ENCODE data around the gene CENPA.

CENPA gene

GRCh38 chr2:26768759-26769088 is 17.1 kb upstream of the CENPA start:
- TF ChIP-seq SPI1 (IDR thresholded peaks at IDR 0.05; ENCODE audit: low read depth, low read length) = no peak
- no peak for TF ChIP-seq POU2F2 (IDR thresholded peaks at IDR 0.05; ENCODE audit: low read depth, low read length)
- TF ChIP-seq PAX5 (IDR thresholded peaks at IDR 0.05; ENCODE audit: insufficient read depth, low read length, severe bottlenecking) = no peak
- TF ChIP-seq POLR2A (IDR thresholded peaks at IDR 0.05; ENCODE audit: low read depth, low read length) = no peak
- TF ChIP-seq POLR2AphosphoS5 (IDR thresholded peaks at IDR 0.05; ENCODE audit: low read depth, low read length) = no peak
- no peak for TF ChIP-seq TAF1 (IDR thresholded peaks at IDR 0.05; ENCODE audit: low read depth, low read length)
- DNase-seq (ENCODE audit: insufficient read length, low spot score) (no peak), FAIRE-seq (no peak)

- DNase-seq (ENCODE audit: insufficient read length, low spot score) (no peak), FAIRE-seq (no peak)
These were observed 16.6 kb upstream of the CENPA start for GRCh38 chr2:26769089-26769761.

GRCh38 chr2:26770986-26771586 is 14.8 kb upstream of the CENPA start:
- TF ChIP-seq PAX5 (IDR thresholded peaks at IDR 0.05; ENCODE audit: insufficient read depth, low read length, severe bottlenecking) = no peak
- TF ChIP-seq POLR2A (IDR thresholded peaks at IDR 0.05; ENCODE audit: low read depth, low read length) = no peak
- TF ChIP-seq SPI1 (IDR thresholded peaks at IDR 0.05; ENCODE audit: low read depth, low read length) = no peak
- no peak for TF ChIP-seq POLR2AphosphoS5 (IDR thresholded peaks at IDR 0.05; ENCODE audit: low read depth, low read length)
- TF ChIP-seq POU2F2 (IDR thresholded peaks at IDR 0.05; ENCODE audit: low read depth, low read length) = no peak
- TF ChIP-seq TAF1 (IDR thresholded peaks at IDR 0.05; ENCODE audit: low read depth, low read length) = no peak
- DNase-seq (ENCODE audit: insufficient read length, low spot score) (no peak), FAIRE-seq (no peak)

More at GRCh38 chr2:26769089-26769761, 16.6 kb upstream of the CENPA start:
- TF ChIP-seq POLR2A (IDR thresholded peaks at IDR 0.05; ENCODE audit: low read depth, low read length) = no peak
- TF ChIP-seq PAX5 (IDR thresholded peaks at IDR 0.05; ENCODE audit: insufficient read depth, low read length, severe bottlenecking) = no peak

- DNase-seq (ENCODE audit: insufficient read length, low spot score) (no peak), FAIRE-seq (no peak)
- TF ChIP-seq PAX5 (IDR thresholded peaks at IDR 0.05; ENCODE audit: insufficient read depth, low read length, severe bottlenecking) = no peak
- no peak for TF ChIP-seq SPI1 (IDR thresholded peaks at IDR 0.05; ENCODE audit: low read depth, low read length)
- TF ChIP-seq POU2F2 (IDR thresholded peaks at IDR 0.05; ENCODE audit: low read depth, low read length) = no peak
These were observed 13.5 kb upstream of the CENPA start for GRCh38 chr2:26772064-26773001.

- TF ChIP-seq POU2F2 (IDR thresholded peaks at IDR 0.05; ENCODE audit: low read depth, low read length) (no peak), PAX5 (IDR thresholded peaks at IDR 0.05; ENCODE audit: insufficient read depth, low read length, severe bottlenecking) (no peak), POLR2A (IDR thresholded peaks at IDR 0.05; ENCODE audit: low read depth, low read length) (no peak), TAF1 (IDR thresholded peaks at IDR 0.05; ENCODE audit: low read depth, low read length) (no peak), POLR2AphosphoS5 (IDR thresholded peaks at IDR 0.05; ENCODE audit: low read depth, low read length) (no peak), SPI1 (IDR thresholded peaks at IDR 0.05; ENCODE audit: low read depth, low read length) (no peak)
- no peak for FAIRE-seq
- no peak for DNase-seq (ENCODE audit: insufficient read length, low spot score)
These were observed 9.6 kb upstream of the CENPA start for GRCh38 chr2:26776195-26776800.

GRCh38 chr2:26778098-26778497 is 7.8 kb upstream of the CENPA start:
- TF ChIP-seq POU2F2 (IDR thresholded peaks at IDR 0.05; ENCODE audit: low read depth, low read length) (no peak), POLR2A (IDR thresholded peaks at IDR 0.05; ENCODE audit: low read depth, low read length) (no peak), POLR2AphosphoS5 (IDR thresholded peaks at IDR 0.05; ENCODE audit: low read depth, low read length) (no peak), PAX5 (IDR thresholded peaks at IDR 0.05; ENCODE audit: insufficient read depth, low read length, severe bottlenecking) (no peak), SPI1 (IDR thresholded peaks at IDR 0.05; ENCODE audit: low read depth, low read length) (no peak), TAF1 (IDR thresholded peaks at IDR 0.05; ENCODE audit: low read depth, low read length) (no peak)
- FAIRE-seq = no peak

GRCh38 chr2:26778507-26778906 is 7.3 kb upstream of the CENPA start:
- DNase-seq (ENCODE audit: insufficient read length, low spot score) (no peak), FAIRE-seq (no peak)
- no peak for TF ChIP-seq TAF1 (IDR thresholded peaks at IDR 0.05; ENCODE audit: low read depth, low read length)
- TF ChIP-seq POLR2AphosphoS5 (IDR thresholded peaks at IDR 0.05; ENCODE audit: low read depth, low read length) = no peak
- TF ChIP-seq SPI1 (IDR thresholded peaks at IDR 0.05; ENCODE audit: low read depth, low read length) = no peak
- no peak for TF ChIP-seq PAX5 (IDR thresholded peaks at IDR 0.05; ENCODE audit: insufficient read depth, low read length, severe bottlenecking)
- no peak for TF ChIP-seq POU2F2 (IDR thresholded peaks at IDR 0.05; ENCODE audit: low read depth, low read length)
- no peak for TF ChIP-seq POLR2A (IDR thresholded peaks at IDR 0.05; ENCODE audit: low read depth, low read length)

More at GRCh38 chr2:26778098-26778497, 7.8 kb upstream of the CENPA start:
- DNase-seq (ENCODE audit: insufficient read length, low spot score) = no peak

GRCh38 chr2:26780203-26780760 is 5.6 kb upstream of the CENPA start:
- FAIRE-seq (no peak), DNase-seq (ENCODE audit: insufficient read length, low spot score) (no peak)
- TF ChIP-seq TAF1 (IDR thresholded peaks at IDR 0.05; ENCODE audit: low read depth, low read length) = no peak
- TF ChIP-seq SPI1 (IDR thresholded peaks at IDR 0.05; ENCODE audit: low read depth, low read length) = no peak; the same call in 1 of the 2 replicates
- TF ChIP-seq POLR2A (IDR thresholded peaks at IDR 0.05; ENCODE audit: low read depth, low read length) = no peak
- TF ChIP-seq POLR2AphosphoS5 (IDR thresholded peaks at IDR 0.05; ENCODE audit: low read depth, low read length) = no peak
- no peak for TF ChIP-seq PAX5 (IDR thresholded peaks at IDR 0.05; ENCODE audit: insufficient read depth, low read length, severe bottlenecking)
- TF ChIP-seq POU2F2 (IDR thresholded peaks at IDR 0.05; ENCODE audit: low read depth, low read length) = no peak
